GM23338 (cell line): ENCODE measurements around the gene TPX2. TPM values are rescaled to one million over a fixed set of nuclear protein-coding genes. Genes with fewer than 3 reads are reported as not detected.

ENCODE experiments used
- ATAC-seq: fragments of 200-7000 bp; cut with Tn5 transposase; 3 replicates; pipeline ENCODE4 v1.9.1; 2020
- DNase-seq: peaks from one replicate; pipeline ENCODE4 v3.0.0-alpha.2; 2015; ENCODE audit warnings: low spot score
- H2AFZ ChIP-seq: fragments of 200-600 bp; sonication (generic); 2 replicates; pipeline ENCODE4 v1.8.0; 2016; ENCODE audit warnings: antibody characterized with exemption, mild to moderate bottlenecking, moderate library complexity
- H3F3A ChIP-seq: fragments of 200-600 bp; sonication (generic); replicated peaks from 2 replicates; pipeline ENCODE4 v1.8.0; 2017; ENCODE audit warnings: antibody characterized with exemption, mixed run types, low read depth
- H3K27ac ChIP-seq: fragments of 200-600 bp; sonication (generic); 2 replicates; pipeline ENCODE4 v1.6.1; 2016; ENCODE audit warnings: low read depth
- H3K27me3 ChIP-seq: fragments of 200-600 bp; sonication (generic); 2 replicates; pipeline ENCODE4 v1.8.0; 2016; ENCODE audit warnings: mild to moderate bottlenecking, mixed run types, moderate library complexity; ENCODE audit not compliant: insufficient read depth
- H3K36me3 ChIP-seq: fragments of 200-600 bp; sonication (generic); 2 replicates; pipeline ENCODE4 v1.8.0; 2016; ENCODE audit warnings: mild to moderate bottlenecking; ENCODE audit not compliant: insufficient read depth
- H3K4me1 ChIP-seq: fragments of 200-600 bp; sonication (generic); 2 replicates; pipeline ENCODE4 v1.8.0; 2016; ENCODE audit warnings: mild to moderate bottlenecking, moderate library complexity; ENCODE audit not compliant: insufficient read depth
- H3K4me2 ChIP-seq: fragments of 200-600 bp; sonication (generic); 2 replicates; pipeline ENCODE4 v1.7.1; 2017; ENCODE audit warnings: mixed run types
- H3K4me3 ChIP-seq: fragments of 200-600 bp; sonication (generic); 2 replicates; pipeline ENCODE4 v1.6.1; 2016; ENCODE audit warnings: mixed run types
- H3K79me2 ChIP-seq: fragments of 200-600 bp; sonication (generic); replicated peaks from 2 replicates; pipeline ENCODE4 v1.8.0; 2017; ENCODE audit warnings: mild to moderate bottlenecking; ENCODE audit not compliant: insufficient read depth
- H3K9me2 ChIP-seq: fragments of 200-600 bp; sonication (generic); 2 replicates; pipeline ENCODE4 v1.8.0; 2017; ENCODE audit not compliant: insufficient read depth
- H4K20me1 ChIP-seq: fragments of 200-600 bp; sonication (generic); replicated peaks from 2 replicates; pipeline ENCODE4 v1.8.0; 2017; ENCODE audit warnings: mild to moderate bottlenecking; ENCODE audit not compliant: insufficient read depth
- H3K27ac Mint-ChIP-seq: 2 replicates; pipeline ENCODE4 v1.8.0; 2020; ENCODE audit warnings: inconsistent platforms, mild to moderate bottlenecking, moderate library complexity, mixed read lengths
- H3K27me3 Mint-ChIP-seq: 3 replicates; pipeline ENCODE4 v1.8.0; 2022; ENCODE audit warnings: low read depth, mild to moderate bottlenecking, moderate library complexity, mixed read lengths, inconsistent platforms; ENCODE audit not compliant: insufficient read depth, poor library complexity
- H3K36me3 Mint-ChIP-seq: 3 replicates; pipeline ENCODE4 v1.8.0; 2021; ENCODE audit warnings: low read depth, mild to moderate bottlenecking, inconsistent platforms, moderate library complexity, mixed read lengths
- H3K4me1 Mint-ChIP-seq: 3 replicates; pipeline ENCODE4 v1.8.0; 2020; ENCODE audit warnings: mild to moderate bottlenecking, inconsistent platforms, mixed read lengths
- H3K4me3 Mint-ChIP-seq: 3 replicates; pipeline ENCODE4 v1.8.0; 2021; ENCODE audit warnings: moderate library complexity, mild to moderate bottlenecking, inconsistent platforms, mixed read lengths
- H3K9me3 Mint-ChIP-seq: 3 replicates; pipeline ENCODE4 v1.8.0; 2020; ENCODE audit warnings: moderate library complexity, mild to moderate bottlenecking, inconsistent platforms, mixed read lengths
- CREB1 ChIP-seq: fragments of 250-450 bp; sonication (Bioruptor Pico); IDR thresholded peaks from 2 replicates; pipeline ENCODE4 v1.5.0; 2020; ENCODE audit warnings: low read depth, mild to moderate bottlenecking, moderate library complexity
- CTCF ChIP-seq, 2 experiments: fragments of 200-600 bp in 1 of 2; sonication (generic) in 1 of 2; conservative IDR thresholded peaks; 2 replicates each; pipeline versions ENCODE4 v1.5.1 to v1.6.1; 2016 to 2017; ENCODE audit warnings: antibody characterized with exemption in 2 of 2, low read depth in 2 of 2, mild to moderate bottlenecking in 2 of 2, moderate library complexity in 1 of 2
- ETS1 ChIP-seq: IDR thresholded peaks from 2 replicates; pipeline ENCODE4 v1.6.1; 2016; ENCODE audit warnings: antibody characterized with exemption
- EZH2 ChIP-seq: fragments of 200-600 bp; sonication (generic); IDR thresholded peaks from one replicate; pipeline ENCODE4 v1.8.0; 2017; ENCODE audit warnings: antibody characterized with exemption, mild to moderate bottlenecking, low read depth; ENCODE audit not compliant: unreplicated experiment
- EZH2phosphoT487 ChIP-seq: fragments of 200-600 bp; sonication (generic); IDR thresholded peaks from one replicate; pipeline ENCODE4 v1.8.1; 2018; ENCODE audit warnings: antibody characterized with exemption; ENCODE audit not compliant: unreplicated experiment
- JUNB ChIP-seq: IDR thresholded peaks from one replicate; pipeline ENCODE4 v1.6.1; 2016; ENCODE audit warnings: antibody characterized with exemption; ENCODE audit not compliant: unreplicated experiment
- NANOG ChIP-seq: IDR thresholded peaks from 2 replicates; pipeline ENCODE4 v1.6.1; 2016; ENCODE audit warnings: antibody characterized with exemption, borderline replicate concordance
- REST ChIP-seq: IDR thresholded peaks from one replicate; pipeline ENCODE4 v1.6.1; 2018; ENCODE audit warnings: antibody characterized with exemption; ENCODE audit not compliant: unreplicated experiment
- STAT1 ChIP-seq: IDR thresholded peaks from one replicate; pipeline ENCODE4 v1.6.1; 2016; ENCODE audit warnings: antibody characterized with exemption; ENCODE audit not compliant: unreplicated experiment
- ZNF114 ChIP-seq: fragments of 250-450 bp; sonication (Bioruptor Pico); IDR thresholded peaks from 2 replicates; pipeline ENCODE4 v1.5.0; 2020; ENCODE audit warnings: mild to moderate bottlenecking, moderate library complexity
- ZNF331 ChIP-seq: fragments of 250-450 bp; sonication (Bioruptor Pico); IDR thresholded peaks from 2 replicates; pipeline ENCODE4 v1.5.0; 2020; ENCODE audit warnings: low read depth, mild to moderate bottlenecking, moderate library complexity
- ZNF462 ChIP-seq: fragments of 250-450 bp; sonication (Bioruptor Pico); IDR thresholded peaks from 2 replicates; pipeline ENCODE4 v1.5.0; 2020; ENCODE audit warnings: mild to moderate bottlenecking, moderate library complexity
- polyA plus RNA-seq: library from polyadenylated mRNA; unstranded; fragments of >200 nt; fragmentation: Nextera tagmentation; extraction: Ambion mirVana; gene quantifications from 2 replicates; pipeline ENCODE4 v1.2.1, GENCODE V29; 2016
- total RNA-seq: library from RNA; depleted of rRNA; stranded (reverse); fragments of >200 nt; shearing (Covaris generic); gene quantifications from 2 replicates; pipeline ENCODE4 v1.2.3, GENCODE V29; 2014

Gene TPX2
- total and polyA plus RNA-seq, 2 experiments from 2014 or later, result 101 to 159 TPM

- H3K9me3 Mint-ChIP-seq, result peaks cover 18% of the 10 kb centered on the region
- no peaks in the 10 kb centered on the region; the same call in 2 of the 3 replicates for H3K36me3 Mint-ChIP-seq
- Histone ChIP-seq H3K27me3 (no peaks in the 10 kb centered on the region), H4K20me1 (no peaks in the 10 kb centered on the region), H3K27ac (no peak overlapping the region), H3K4me3 (no peak overlapping the region), H3K4me1 (peaks cover 2% of the 10 kb centered on the region; the same call in 1 of the 2 replicates), H3K36me3 (no peaks in the 10 kb centered on the region), H3K9me2 (no peaks in the 10 kb centered on the region; the same call in 1 of the 2 replicates), H3K4me2 (no peak overlapping the region), H2AFZ (no peak overlapping the region), H3F3A (0 out of 2 replicates have a peak, but pooled peaks cover 4% of the 10 kb centered on the region), H3K79me2 (no peaks in the 10 kb centered on the region)
- no peak overlapping the region for H3K4me3 Mint-ChIP-seq
- peaks cover 20% of the 10 kb centered on the region for H3K27me3 Mint-ChIP-seq
- H3K4me1 Mint-ChIP-seq, result peaks cover 11% of the 10 kb centered on the region
- DNase-seq (no peak), ATAC-seq (no peak; the same call in 2 of the 3 replicates)
- no peak overlapping the region for H3K27ac Mint-ChIP-seq
- TF ChIP-seq NANOG (no peak), JUNB (no peak), ETS1 (no peak), STAT1 (no peak), CREB1 (CRISPR knock-in tag) (no peak), EZH2phosphoT487 (no peak), ZNF462 (CRISPR knock-in tag) (no peak), REST (no peak), EZH2 (no peak), CTCF (conservative IDR thresholded peaks at IDR 0.05; ENCODE audit: low read depth in 2 of 2) (no peak), ZNF331 (CRISPR knock-in tag) (no peak), ZNF114 (CRISPR knock-in tag) (no peak)
These were observed 97.1 kb downstream of the TPX2 start for GRCh38 chr20:31835977-31836852.
